Adrenal gland (tissue), 5 donors: ENCODE data around the gene CDC14C.

Experiments
- POLR2A ChIP-seq, 2 donors: fragments of 450-650 bp; IDR thresholded peaks; one replicate each; pipeline ENCODE4 v1.6.1; 2017; ENCODE audit warnings: antibody characterized with exemption in 2 of 2, mild to moderate bottlenecking in 2 of 2, moderate library complexity in 1 of 2
- TF ChIP-seq, protein P1 (sequence below), 6 experiments: fragments of 450-650 bp in 4 of 6; fragments of 200-600 bp in 2 of 6; sonication (generic) in 1 of 6; IDR thresholded peaks; 1 replicate in 5 of 6; 2 replicates in 1 of 6; pipeline versions ENCODE4 v1.5.1 to v1.8.0; 2016 to 2021; ENCODE audit warnings: antibody characterized with exemption in 6 of 6, mild to moderate bottlenecking in 2 of 6, moderate library complexity in 1 of 6
- donor health status: DM: no; HTN: no; CAD: no.

DNA sequence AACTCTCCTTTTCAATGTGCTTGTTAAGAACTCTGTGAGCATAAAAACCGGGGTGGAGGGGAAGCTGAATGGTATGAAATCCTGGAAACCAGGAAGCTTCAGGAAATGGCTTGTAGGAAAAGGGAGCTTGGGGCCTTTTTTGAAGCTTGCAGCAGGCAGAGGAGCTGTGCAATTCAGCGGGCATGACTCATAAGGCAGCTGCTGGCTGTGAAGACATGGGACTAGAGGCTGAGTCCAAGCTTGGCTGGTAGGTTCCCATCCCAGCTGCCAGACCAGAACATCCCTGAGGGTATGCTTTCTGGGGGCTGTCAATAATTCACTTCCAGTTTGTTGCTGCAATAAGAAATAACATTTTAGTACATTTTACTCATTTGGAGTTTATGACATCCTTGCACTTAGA, 36.8 kb upstream of the CDC14C start:
- TF ChIP-seq, protein P1, sequence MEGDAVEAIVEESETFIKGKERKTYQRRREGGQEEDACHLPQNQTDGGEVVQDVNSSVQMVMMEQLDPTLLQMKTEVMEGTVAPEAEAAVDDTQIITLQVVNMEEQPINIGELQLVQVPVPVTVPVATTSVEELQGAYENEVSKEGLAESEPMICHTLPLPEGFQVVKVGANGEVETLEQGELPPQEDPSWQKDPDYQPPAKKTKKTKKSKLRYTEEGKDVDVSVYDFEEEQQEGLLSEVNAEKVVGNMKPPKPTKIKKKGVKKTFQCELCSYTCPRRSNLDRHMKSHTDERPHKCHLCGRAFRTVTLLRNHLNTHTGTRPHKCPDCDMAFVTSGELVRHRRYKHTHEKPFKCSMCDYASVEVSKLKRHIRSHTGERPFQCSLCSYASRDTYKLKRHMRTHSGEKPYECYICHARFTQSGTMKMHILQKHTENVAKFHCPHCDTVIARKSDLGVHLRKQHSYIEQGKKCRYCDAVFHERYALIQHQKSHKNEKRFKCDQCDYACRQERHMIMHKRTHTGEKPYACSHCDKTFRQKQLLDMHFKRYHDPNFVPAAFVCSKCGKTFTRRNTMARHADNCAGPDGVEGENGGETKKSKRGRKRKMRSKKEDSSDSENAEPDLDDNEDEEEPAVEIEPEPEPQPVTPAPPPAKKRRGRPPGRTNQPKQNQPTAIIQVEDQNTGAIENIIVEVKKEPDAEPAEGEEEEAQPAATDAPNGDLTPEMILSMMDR (IDR thresholded peaks at IDR 0.05) = no peak
- TF ChIP-seq POLR2A (IDR thresholded peaks at IDR 0.05) = no peak
